ENCODE data around the gene LMNTD1.

DNA sequence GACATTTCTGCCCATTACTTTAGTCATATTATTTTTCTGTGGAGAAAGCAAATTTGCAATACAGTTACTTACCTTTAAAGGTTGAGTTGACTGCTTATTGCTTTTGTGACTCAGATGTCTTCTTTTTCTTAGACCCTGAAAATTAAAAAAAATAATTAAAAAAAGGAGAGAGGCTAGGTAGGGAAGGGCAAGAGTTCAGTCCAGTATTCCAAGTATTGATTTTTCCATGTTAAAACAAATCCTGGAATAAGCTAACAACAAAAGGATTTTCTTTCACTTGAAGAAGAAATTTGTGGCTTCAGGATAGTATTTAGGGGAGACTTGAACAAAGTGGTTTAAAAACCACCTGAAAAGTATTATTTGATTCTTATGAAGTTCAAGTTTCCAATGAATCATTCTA, 49.4 kb downstream of the LMNTD1 start:
- TF ChIP-seq, protein P1, sequence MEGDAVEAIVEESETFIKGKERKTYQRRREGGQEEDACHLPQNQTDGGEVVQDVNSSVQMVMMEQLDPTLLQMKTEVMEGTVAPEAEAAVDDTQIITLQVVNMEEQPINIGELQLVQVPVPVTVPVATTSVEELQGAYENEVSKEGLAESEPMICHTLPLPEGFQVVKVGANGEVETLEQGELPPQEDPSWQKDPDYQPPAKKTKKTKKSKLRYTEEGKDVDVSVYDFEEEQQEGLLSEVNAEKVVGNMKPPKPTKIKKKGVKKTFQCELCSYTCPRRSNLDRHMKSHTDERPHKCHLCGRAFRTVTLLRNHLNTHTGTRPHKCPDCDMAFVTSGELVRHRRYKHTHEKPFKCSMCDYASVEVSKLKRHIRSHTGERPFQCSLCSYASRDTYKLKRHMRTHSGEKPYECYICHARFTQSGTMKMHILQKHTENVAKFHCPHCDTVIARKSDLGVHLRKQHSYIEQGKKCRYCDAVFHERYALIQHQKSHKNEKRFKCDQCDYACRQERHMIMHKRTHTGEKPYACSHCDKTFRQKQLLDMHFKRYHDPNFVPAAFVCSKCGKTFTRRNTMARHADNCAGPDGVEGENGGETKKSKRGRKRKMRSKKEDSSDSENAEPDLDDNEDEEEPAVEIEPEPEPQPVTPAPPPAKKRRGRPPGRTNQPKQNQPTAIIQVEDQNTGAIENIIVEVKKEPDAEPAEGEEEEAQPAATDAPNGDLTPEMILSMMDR (IDR thresholded peaks at IDR 0.05), result no peak
- TF ChIP-seq POLR2AphosphoS5 (IDR thresholded peaks at IDR 0.05), result no peak
- TF ChIP-seq POLR2A (IDR thresholded peaks at IDR 0.05), result no peak

Measured in transverse colon (tissue), 4 donors.